HUES6 (cell line): ENCODE measurements around the gene CD177.
"Not testable (repeated sequence)": the region's sequence is repeated elsewhere in the genome, so short reads cannot be mapped to it uniquely, and the experiment has no call there.

Experiments used
- H3K27ac ChIP-seq: 2 replicates; pipeline ENCODE4 v1.7.0; 2013; ENCODE audit warnings: low read depth, mild to moderate bottlenecking, low read length, inconsistent platforms
- H3K27me3 ChIP-seq: 2 replicates; pipeline ENCODE4 v1.6.1; 2013; ENCODE audit warnings: low read length; ENCODE audit not compliant: control insufficient read depth, insufficient read depth
- H3K36me3 ChIP-seq: 2 replicates; pipeline ENCODE4 v1.6.1; 2013; ENCODE audit warnings: low read length; ENCODE audit not compliant: control insufficient read depth, insufficient read depth
- H3K4me1 ChIP-seq: 2 replicates; pipeline ENCODE4 v1.6.1; 2013; ENCODE audit warnings: low read length; ENCODE audit not compliant: control insufficient read depth, insufficient read depth
- H3K4me3 ChIP-seq: 2 replicates; pipeline ENCODE4 v1.5.1; 2013; ENCODE audit warnings: low read depth, low read length
- H3K9ac ChIP-seq: one replicate; pipeline ENCODE4 v1.6.1; 2013; ENCODE audit warnings: mild to moderate bottlenecking, low read length
- H3K9me3 ChIP-seq: 2 replicates; pipeline ENCODE4 v1.6.1; 2013; ENCODE audit warnings: low read depth, low read length; ENCODE audit not compliant: control insufficient read depth, insufficient read depth

CD177 gene

DNA sequence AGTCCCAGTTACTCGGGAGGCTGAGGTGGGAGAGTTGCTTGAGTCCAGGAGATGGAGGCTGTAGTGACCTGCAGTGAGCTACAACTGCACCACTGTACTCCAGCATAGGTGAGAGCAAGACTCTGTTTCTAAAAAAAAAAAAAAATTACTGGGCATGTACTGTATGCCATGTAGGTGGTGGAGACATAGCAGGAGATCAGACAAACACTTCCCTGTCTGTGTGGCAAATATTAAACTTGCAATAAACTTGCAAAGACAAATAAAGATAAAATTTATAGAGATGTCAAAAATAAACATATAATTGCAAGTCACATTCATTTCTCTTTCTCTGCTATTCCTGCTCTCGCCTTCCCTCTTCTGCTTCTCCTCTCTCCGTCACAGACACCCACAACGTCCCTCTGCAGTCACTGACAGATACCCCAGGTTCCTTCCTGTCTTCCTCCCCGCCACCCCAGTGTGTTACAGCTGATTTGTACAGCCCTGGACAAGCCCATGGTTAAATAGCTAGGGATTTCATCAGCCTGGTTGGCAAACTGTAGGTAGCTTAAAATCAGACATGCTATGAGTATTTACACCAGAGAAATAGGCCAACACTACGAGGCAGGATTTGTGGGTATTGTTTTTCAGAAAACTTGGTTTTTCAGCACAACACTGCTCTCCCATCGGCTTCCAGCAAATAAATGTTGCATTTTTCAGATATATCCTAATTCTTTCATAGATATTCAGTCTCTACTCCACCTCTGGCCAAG is 1.3 kb upstream of the CD177 start:
- Histone ChIP-seq H3K4me1 (peaks cover 7% of the 10 kb centered on the region; the same call in 1 of the 2 replicates), H3K36me3 (no peaks in the 10 kb centered on the region), H3K4me3 (no peak overlapping the region), H3K9me3 (peaks cover 8% of the 10 kb centered on the region), H3K27ac (no peak overlapping the region), H3K9ac (no peak overlapping the region), H3K27me3 (peaks cover 12% of the 10 kb centered on the region)

GRCh38 chr19:43354305-43354627 is 780 bp downstream of the CD177 start:
- no peak overlapping the region for H3K27ac ChIP-seq
- peaks cover 7% of the 10 kb centered on the region; the same call in 1 of the 2 replicates for H3K4me1 ChIP-seq
- H3K9ac ChIP-seq, result no peak overlapping the region
- peaks cover 12% of the 10 kb centered on the region for H3K27me3 ChIP-seq
- H3K36me3 ChIP-seq, result no peaks in the 10 kb centered on the region
- H3K4me3 ChIP-seq, result peak overlapping the region; percentile 74
- H3K9me3 ChIP-seq, result no peaks in the 10 kb centered on the region

DNA sequence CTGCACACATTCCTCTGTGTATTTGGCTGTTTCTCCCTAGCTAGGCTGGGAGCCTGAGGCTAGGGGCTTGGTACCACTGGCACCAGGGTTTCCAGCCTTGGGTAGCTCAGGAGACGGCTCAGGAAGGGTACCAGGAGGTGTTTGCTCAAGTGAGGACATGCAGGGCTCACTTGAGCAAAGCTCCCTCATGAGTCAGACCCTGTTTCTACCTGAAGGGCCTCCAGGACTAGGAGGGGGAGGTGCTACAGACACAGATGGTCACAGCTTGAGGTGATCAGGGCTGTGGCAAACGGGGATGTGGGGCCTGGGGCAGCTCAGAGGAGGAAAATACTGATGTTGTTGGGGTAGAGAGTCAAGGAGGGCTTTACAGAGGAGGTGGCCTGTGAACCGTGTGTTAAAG is 3.3 kb downstream of the CD177 start:
- not testable (repeated sequence) for H3K9ac ChIP-seq, H3K4me3 ChIP-seq, H3K36me3 ChIP-seq, H3K9me3 ChIP-seq, H3K27ac ChIP-seq
- Histone ChIP-seq H3K27me3 (peaks cover 12% of the 10 kb centered on the region), H3K4me1 (peaks cover 12% of the 10 kb centered on the region; the same call in 1 of the 2 replicates)

DNA sequence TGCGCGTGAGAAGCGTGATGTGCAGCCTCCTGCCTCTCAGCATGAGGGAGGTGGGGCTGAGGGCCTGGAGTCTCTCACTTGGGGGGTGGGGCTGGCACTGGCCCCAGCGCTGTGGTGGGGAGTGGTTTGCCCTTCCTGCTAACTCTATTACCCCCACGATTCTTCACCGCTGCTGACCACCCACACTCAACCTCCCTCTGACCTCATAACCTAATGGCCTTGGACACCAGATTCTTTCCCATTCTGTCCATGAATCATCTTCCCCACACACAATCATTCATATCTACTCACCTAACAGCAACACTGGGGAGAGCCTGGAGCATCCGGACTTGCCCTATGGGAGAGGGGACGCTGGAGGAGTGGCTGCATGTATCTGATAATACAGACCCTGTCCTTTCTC is 8.7 kb downstream of the CD177 start:
- Histone ChIP-seq H3K27me3 (no peaks in the 10 kb centered on the region), H3K4me1 (peaks cover 10% of the 10 kb centered on the region; the same call in 1 of the 2 replicates), H3K9me3 (no peaks in the 10 kb centered on the region), H3K9ac (no peak overlapping the region), H3K4me3 (no peak overlapping the region), H3K36me3 (no peaks in the 10 kb centered on the region), H3K27ac (no peak overlapping the region)

DNA sequence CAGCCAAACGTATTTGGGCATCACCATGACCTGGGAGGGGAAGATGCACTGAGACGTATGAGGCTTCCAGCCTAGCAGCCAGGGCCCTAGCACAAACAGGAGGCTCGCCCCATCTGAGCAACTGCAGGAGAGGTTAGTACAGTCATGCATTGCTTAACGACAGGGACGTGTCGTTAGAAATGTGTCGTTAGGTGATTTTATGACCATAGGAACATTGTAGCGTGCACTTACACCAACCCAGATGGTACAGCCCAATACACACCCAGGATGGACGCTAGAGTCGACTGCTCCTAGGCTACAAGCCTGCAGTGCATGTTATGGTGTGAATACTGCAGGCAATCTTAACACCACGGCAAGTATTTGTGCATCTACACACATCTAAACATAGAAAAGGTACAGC is 9.3 kb downstream of the CD177 start:
- Histone ChIP-seq H3K27me3 (no peaks in the 10 kb centered on the region), H3K4me1 (peaks cover 10% of the 10 kb centered on the region; the same call in 1 of the 2 replicates), H3K9me3 (no peaks in the 10 kb centered on the region), H3K36me3 (no peaks in the 10 kb centered on the region), H3K4me3 (no peak overlapping the region), H3K27ac (no peak overlapping the region), H3K9ac (no peak overlapping the region)

GRCh38 chr19:43365677-43366076 is 12.2 kb downstream of the CD177 start:
- not testable (repeated sequence) for H3K4me1 ChIP-seq, H3K27ac ChIP-seq, H3K36me3 ChIP-seq, H3K9ac ChIP-seq, H3K4me3 ChIP-seq, H3K27me3 ChIP-seq, H3K9me3 ChIP-seq

DNA sequence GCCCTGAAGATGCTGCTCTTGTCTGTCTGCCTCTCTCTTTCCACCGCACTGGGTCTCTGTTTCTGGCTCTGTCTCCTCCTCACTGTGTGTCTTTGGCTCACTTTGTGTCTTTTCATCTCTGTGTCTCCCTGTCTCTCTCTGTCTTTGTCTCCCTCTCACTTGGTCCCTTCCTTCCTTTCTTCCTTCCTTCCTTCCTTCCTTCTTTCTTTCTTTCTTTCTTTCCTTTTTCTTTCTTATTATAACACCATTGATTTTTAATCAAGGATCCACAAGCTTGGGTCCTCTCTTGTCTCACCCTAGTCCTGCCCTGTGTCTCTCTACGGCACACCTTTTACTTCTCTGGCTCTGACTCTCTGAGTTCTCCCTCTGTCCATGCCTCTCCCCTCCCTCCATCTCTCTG is 14.3 kb downstream of the CD177 start:
- H3K4me1 ChIP-seq, result peaks cover 5% of the 10 kb centered on the region; the same call in 1 of the 2 replicates
- no peak overlapping the region for H3K9ac ChIP-seq
- H3K27ac ChIP-seq, result no peak overlapping the region
- no peak overlapping the region for H3K4me3 ChIP-seq
- no peaks in the 10 kb centered on the region for H3K36me3 ChIP-seq
- H3K27me3 ChIP-seq, result peaks cover 7% of the 10 kb centered on the region; the same call in 1 of the 2 replicates
- H3K9me3 ChIP-seq, result no peaks in the 10 kb centered on the region

GRCh38 chr19:43368897-43369296 is 15.4 kb downstream of the CD177 start:
- not testable (repeated sequence) for H3K4me1 ChIP-seq, H3K9me3 ChIP-seq, H3K27ac ChIP-seq, H3K27me3 ChIP-seq, H3K36me3 ChIP-seq, H3K9ac ChIP-seq, H3K4me3 ChIP-seq

DNA sequence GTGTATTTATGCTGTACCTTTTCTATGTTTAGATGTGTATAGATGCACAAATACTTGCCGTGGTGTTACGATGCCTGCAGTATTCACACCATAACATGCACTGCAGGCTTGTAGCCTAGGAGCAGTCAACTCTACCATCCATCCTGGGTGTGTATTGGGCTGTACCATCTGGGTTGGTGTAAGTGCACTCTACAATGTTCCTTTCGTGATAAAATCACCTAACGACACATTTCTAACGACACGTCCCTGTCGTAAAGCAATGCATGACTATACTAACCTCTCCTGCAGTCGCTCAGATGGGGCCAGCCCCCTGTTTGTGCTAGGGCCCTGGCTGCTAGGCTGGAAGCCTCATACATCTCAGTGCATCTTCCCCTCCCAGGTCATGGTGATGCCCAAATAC is 18.4 kb downstream of the CD177 start:
- Histone ChIP-seq H3K27me3 (peaks cover 7% of the 10 kb centered on the region; the same call in 1 of the 2 replicates), H3K4me3 (no peak overlapping the region)

DNA sequence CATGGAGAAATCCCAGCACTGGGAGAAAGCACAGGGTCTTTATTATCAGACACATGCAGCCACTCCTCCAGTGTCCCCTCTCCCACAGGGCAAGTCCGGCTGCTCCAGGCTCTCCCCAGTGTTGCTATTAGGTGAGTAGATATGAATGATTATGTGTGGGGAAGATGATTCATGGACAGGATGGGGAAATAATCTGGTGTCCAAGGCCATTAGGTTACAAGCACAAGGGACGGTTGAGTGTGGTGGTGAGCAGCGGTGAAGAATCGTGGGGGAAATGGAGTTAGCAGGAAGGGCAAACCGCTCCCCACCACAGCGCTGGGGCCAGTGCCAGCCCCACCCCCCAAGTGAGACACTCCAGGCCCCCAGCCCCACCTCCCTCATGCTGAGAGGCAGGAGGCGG is 19.0 kb downstream of the CD177 start:
- Histone ChIP-seq H3K9me3 (no peaks in the 10 kb centered on the region), H3K9ac (no peak overlapping the region), H3K27me3 (peaks cover 7% of the 10 kb centered on the region; the same call in 1 of the 2 replicates), H3K27ac (no peak overlapping the region), H3K36me3 (no peaks in the 10 kb centered on the region), H3K4me1 (0 out of 2 replicates have a peak, but pooled peaks cover 3% of the 10 kb centered on the region), H3K4me3 (no peak overlapping the region)

More for the DNA sequence above, 18.4 kb downstream of the CD177 start:
- H3K9ac ChIP-seq, result no peak overlapping the region
- no peaks in the 10 kb centered on the region for H3K36me3 ChIP-seq
- H3K27ac ChIP-seq, result no peak overlapping the region
- 0 out of 2 replicates have a peak, but pooled peaks cover 3% of the 10 kb centered on the region for H3K4me1 ChIP-seq
- no peaks in the 10 kb centered on the region for H3K9me3 ChIP-seq

DNA sequence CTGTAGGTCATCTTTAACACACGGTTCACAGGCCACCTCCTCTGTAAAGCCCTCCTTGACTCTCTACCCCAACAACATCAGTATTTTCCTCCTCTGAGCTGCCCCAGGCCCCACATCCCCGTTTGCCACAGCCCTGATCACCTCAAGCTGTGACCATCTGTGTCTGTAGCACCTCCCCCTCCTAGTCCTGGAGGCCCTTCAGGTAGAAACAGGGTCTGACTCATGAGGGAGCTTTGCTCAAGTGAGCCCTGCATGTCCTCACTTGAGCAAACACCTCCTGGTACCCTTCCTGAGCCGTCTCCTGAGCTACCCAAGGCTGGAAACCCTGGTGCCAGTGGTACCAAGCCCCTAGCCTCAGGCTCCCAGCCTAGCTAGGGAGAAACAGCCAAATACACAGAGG is 24.1 kb downstream of the CD177 start:
- not testable (repeated sequence) for H3K9ac ChIP-seq, H3K9me3 ChIP-seq, H3K27ac ChIP-seq, H3K36me3 ChIP-seq, H3K4me1 ChIP-seq, H3K27me3 ChIP-seq, H3K4me3 ChIP-seq
